VCaP (cell line): ENCODE results near the gene BACE1-AS.
"Not testable (repeated sequence)": the region's sequence is repeated elsewhere in the genome, so short reads cannot be mapped to it uniquely, and the experiment has no call there.

ENCODE experiments used
- H3K27ac ChIP-seq: fragments of 450-650 bp; 2 replicates; pipeline ENCODE4 v1.5.1; 2017
- CTCF ChIP-seq: fragments of 450-650 bp; conservative IDR thresholded peaks from 2 replicates; pipeline ENCODE4 v1.5.1; 2017; ENCODE audit warnings: mild to moderate bottlenecking, moderate library complexity

Gene BACE1-AS

DNA sequence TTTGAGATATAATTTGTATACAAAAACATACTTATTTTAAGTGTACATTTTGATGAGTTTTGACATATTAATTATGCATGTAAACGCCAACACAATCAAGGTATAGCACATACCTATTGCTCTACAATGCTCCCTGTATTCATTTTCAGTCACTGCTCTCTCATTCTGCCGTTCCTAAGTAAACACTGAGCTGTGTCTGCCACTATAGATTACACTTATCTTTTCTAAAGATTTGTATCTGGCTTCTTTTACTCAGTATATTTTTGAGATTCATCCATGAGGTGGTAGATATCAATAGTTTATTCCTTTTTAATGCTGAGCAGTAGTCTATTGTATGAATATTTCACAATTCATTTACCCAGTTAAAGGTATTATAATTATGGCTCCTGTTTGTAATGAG, 25.4 kb upstream of the BACE1-AS start:
- TF ChIP-seq CTCF = no peak
- no peak overlapping the region for H3K27ac ChIP-seq

DNA sequence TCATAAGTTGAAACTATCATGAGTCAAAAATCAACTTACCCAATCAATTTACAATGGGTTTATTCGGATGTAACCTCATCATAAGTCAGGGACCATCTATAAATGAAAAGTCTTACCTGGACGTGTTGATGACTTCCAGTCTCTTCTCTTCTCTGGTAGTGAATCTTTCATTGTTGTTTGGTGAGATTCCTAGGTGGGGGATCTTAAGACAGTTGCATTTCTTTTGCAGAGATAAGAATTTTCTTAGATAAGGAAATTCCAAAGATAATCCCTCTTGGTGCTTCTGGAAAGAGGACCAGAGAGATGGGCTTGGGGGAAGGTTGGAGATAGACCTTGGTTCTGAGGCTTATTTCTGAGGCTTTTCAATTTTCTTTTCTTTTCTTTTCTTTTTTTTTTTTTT, 21.3 kb upstream of the BACE1-AS start:
- no peak for TF ChIP-seq CTCF
- H3K27ac ChIP-seq = no peak overlapping the region

GRCh38 chr11:117271208-117271607, 19.9 kb upstream of the BACE1-AS start:
- no peak overlapping the region for H3K27ac ChIP-seq
- TF ChIP-seq CTCF = no peak

DNA sequence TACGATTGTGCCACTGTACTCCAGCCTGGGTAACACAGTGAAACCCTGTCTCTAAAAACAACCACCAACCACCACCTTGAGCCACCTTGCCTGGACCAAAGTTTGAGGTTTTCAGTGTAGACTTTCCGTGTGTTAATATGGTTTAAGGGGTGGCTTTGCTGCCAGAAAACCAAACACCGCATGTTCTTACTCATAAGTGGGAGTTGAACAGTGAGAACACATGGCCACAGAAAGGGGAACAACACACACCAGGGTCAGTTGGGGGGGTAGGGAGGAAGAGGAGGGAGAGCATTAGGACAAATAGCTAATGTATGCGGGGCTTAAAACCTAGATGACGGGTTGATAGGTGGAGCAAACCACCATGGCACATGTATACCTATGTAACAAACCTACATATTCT, 19.0 kb upstream of the BACE1-AS start:
- not testable (repeated sequence) for H3K27ac ChIP-seq

DNA sequence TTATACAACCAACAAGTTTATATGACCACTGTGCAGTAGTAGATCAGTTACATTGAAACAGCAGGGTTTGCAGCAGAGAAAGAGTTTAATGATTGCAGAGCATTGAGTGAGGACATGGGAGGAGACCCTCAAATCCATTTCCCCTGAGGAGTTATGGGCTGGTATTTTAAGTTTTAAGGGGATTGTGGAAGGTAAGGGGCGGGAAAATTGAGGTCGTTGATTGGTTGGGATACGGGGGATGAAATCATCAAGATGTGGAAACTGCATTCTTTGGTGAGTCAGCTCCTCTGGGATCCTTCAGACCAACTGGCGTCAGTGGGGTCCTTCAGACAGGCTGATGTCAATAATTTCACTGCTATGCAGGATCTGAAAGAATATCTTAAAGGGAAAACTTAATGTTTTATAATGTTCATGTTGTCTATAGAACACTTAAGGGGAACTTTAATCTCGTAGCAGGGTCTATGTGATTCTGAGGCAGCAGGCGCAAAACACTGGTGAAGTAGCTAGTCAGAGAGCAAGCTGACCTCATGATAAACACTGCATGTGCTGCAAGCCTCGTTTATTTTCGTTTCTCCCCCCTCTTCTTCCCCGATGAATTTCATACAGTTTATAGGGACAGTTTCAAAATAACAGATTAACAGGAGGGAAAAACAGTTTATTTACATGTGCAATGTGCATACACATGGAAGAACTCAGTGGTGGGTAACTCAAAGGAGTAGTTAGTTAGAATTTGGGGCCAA, 17.4 kb upstream of the BACE1-AS start:
- TF ChIP-seq CTCF = no peak
- H3K27ac ChIP-seq = no peak overlapping the region

DNA sequence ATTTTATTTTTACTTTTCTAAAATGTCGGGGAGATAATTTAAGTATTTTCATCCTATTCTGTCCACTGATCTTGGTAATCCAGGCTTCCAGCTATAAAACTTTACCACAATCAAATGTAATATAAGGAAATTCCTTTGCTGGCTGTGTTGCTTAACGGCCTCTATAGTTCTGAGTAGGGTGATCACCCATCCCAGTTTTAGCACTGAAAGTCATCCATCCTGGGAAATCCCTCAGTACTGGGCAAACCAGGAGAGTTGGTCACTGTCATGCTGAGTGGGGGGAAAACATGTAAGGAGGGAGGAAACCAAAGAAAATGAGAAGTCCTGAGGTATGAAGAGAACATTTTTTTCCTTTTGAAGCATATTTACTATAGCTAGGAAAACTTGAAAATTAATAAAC, 12.8 kb upstream of the BACE1-AS start:
- no peak for TF ChIP-seq CTCF
- peak overlapping the region; percentile 55; the same call in 1 of the 2 replicates for H3K27ac ChIP-seq

- H3K27ac ChIP-seq = peak overlapping the region; percentile 55
Observed at GRCh38 chr11:117279711-117280376, 11.3 kb upstream of the BACE1-AS start.

More at GRCh38 chr11:117279711-117280376, 11.3 kb upstream of the BACE1-AS start:
- TF ChIP-seq CTCF = no peak
